HL-60 (cell line): Measurements from ENCODE around the gene DHODH.
"Not testable (repeated sequence)": the region's sequence is repeated elsewhere in the genome, so short reads cannot be mapped to it uniquely, and the experiment has no call there.

Source experiments
- DNase-seq, 2 experiments: peaks; one replicate each; pipeline ENCODE4 v3.0.0-alpha.2; 2010 to 2020; ENCODE audit warnings: low read depth in 1 of 2, low spot score in 1 of 2
- H3K27ac ChIP-seq: fragments of 250-450 bp; sonication (Bioruptor Pico); replicated peaks from 2 replicates; pipeline ENCODE4 v1.5.1; 2020; ENCODE audit warnings: mild to moderate bottlenecking, moderate library complexity
- H3K27me3 ChIP-seq: fragments of 250-450 bp; sonication (Bioruptor Pico); 2 replicates; pipeline ENCODE4 v1.5.1; 2021; ENCODE audit warnings: mild to moderate bottlenecking, moderate library complexity; ENCODE audit not compliant: insufficient read depth, poor library complexity, severe bottlenecking
- H3K4me3 ChIP-seq: replicated peaks from 2 replicates; pipeline ENCODE4 v1.5.1; 2011; ENCODE audit warnings: mild to moderate bottlenecking, control low read depth, low read length; ENCODE audit not compliant: insufficient read depth
- CTCF ChIP-seq: IDR thresholded peaks from one replicate; pipeline ENCODE4 v1.5.1; 2011; ENCODE audit warnings: low read length, control low read depth, inconsistent platforms; ENCODE audit not compliant: insufficient read depth
- GABPA ChIP-seq: IDR thresholded peaks from 2 replicates; pipeline ENCODE4 v1.6.1; 2012; ENCODE audit warnings: low read depth
- POLR2AphosphoS5 ChIP-seq: IDR thresholded peaks from 2 replicates; pipeline ENCODE4 v1.6.1; 2012; ENCODE audit warnings: low read depth
- SPI1 ChIP-seq: IDR thresholded peaks from 2 replicates; pipeline ENCODE4 v1.6.1; 2012; ENCODE audit warnings: low read depth, mild to moderate bottlenecking, borderline replicate concordance
- TF ChIP-seq, protein P1 (sequence below): IDR thresholded peaks from 2 replicates; pipeline ENCODE4 v1.6.1; 2012; ENCODE audit warnings: low read depth; ENCODE audit not compliant: insufficient replicate concordance

DHODH gene

GRCh38 chr16:72001180-72001874 is 7.2 kb upstream of the DHODH start:
- DNase-seq: no peak
- Histone ChIP-seq H3K27ac (no peak overlapping the region), H3K4me3 (no peak overlapping the region), H3K27me3 (no peaks in the 10 kb centered on the region)
- TF ChIP-seq, protein P1, sequence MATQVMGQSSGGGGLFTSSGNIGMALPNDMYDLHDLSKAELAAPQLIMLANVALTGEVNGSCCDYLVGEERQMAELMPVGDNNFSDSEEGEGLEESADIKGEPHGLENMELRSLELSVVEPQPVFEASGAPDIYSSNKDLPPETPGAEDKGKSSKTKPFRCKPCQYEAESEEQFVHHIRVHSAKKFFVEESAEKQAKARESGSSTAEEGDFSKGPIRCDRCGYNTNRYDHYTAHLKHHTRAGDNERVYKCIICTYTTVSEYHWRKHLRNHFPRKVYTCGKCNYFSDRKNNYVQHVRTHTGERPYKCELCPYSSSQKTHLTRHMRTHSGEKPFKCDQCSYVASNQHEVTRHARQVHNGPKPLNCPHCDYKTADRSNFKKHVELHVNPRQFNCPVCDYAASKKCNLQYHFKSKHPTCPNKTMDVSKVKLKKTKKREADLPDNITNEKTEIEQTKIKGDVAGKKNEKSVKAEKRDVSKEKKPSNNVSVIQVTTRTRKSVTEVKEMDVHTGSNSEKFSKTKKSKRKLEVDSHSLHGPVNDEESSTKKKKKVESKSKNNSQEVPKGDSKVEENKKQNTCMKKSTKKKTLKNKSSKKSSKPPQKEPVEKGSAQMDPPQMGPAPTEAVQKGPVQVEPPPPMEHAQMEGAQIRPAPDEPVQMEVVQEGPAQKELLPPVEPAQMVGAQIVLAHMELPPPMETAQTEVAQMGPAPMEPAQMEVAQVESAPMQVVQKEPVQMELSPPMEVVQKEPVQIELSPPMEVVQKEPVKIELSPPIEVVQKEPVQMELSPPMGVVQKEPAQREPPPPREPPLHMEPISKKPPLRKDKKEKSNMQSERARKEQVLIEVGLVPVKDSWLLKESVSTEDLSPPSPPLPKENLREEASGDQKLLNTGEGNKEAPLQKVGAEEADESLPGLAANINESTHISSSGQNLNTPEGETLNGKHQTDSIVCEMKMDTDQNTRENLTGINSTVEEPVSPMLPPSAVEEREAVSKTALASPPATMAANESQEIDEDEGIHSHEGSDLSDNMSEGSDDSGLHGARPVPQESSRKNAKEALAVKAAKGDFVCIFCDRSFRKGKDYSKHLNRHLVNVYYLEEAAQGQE: no peak
- no peak for TF ChIP-seq GABPA

DNA sequence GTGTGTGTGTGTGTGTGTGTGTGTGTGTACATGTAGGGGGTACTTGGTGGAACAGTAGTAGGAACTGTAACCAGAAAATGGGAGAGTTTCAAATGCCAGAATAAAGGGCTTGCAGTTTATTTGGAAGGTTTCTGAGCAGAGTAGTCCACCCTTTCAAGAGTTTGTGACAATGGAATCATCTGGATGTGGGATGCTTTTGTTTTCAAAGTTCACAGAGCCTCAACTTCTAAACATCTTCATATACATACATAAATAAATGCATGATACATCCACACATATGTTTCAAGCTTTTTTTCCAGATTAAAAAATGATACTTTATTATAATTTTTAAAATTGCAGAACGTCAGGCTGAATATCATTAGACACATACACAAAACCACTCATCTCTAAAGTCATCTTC is 5.9 kb upstream of the DHODH start:
- H3K27me3 ChIP-seq: no peaks in the 10 kb centered on the region
- TF ChIP-seq POLR2AphosphoS5 (no peak), SPI1 (no peak), GABPA (no peak), CTCF (no peak)
- TF ChIP-seq, protein P1: no peak
- DNase-seq: no peak
- H3K4me3 ChIP-seq: no peak overlapping the region
- H3K27ac ChIP-seq: no peak overlapping the region

DNA sequence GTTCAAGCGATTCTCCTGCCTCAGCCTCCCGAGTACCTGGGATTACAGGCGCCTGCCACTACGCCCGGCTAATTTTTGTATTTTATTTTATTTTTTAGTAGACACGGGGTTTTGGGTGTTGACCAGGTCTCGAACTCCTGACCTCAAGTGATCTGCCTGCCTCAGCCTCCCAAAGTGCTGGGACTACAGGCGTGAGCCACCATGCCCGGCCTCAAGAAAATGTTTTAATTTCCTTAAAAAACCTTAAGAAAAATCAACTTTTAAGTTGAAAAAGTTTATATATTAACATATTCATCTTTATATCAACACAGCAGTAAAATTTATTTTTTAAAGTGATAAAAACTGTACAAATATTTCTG is 500 bp upstream of the DHODH start:
- H3K4me3 ChIP-seq, H3K27me3 ChIP-seq, DNase-seq: not testable (repeated sequence)
- H3K27ac ChIP-seq: peak overlapping the region; percentile 42

- TF ChIP-seq, protein P1: no peak
- TF ChIP-seq GABPA: no peak
- TF ChIP-seq CTCF: no peak
- TF ChIP-seq SPI1: no peak
- no peak for TF ChIP-seq POLR2AphosphoS5
- no peaks in the 10 kb centered on the region for H3K27me3 ChIP-seq
- no peak for DNase-seq
- peak overlapping the region; percentile 85; the same call in 1 of the 2 replicates for H3K27ac ChIP-seq
- peak overlapping the region; percentile 25 for H3K4me3 ChIP-seq
Observed at GRCh38 chr16:72009779-72010178, 1.2 kb downstream of the DHODH start.
